PC-9 (cell line): ENCODE results near the gene AQP1. TPM values are rescaled to one million over a fixed set of nuclear protein-coding genes. Genes with fewer than 3 reads are reported as not detected.

Source experiments
- BruUV-seq: library from RNA; stranded (reverse); fragments of 400-500 nt; replicated peaks from 2 replicates; lab custom pipeline; 2021; lab: Mats Ljungman, UMichigan
- CTCF ChIA-PET: fragments of 300-600 bp; sonication (Branson Sonifier 250); formaldehyde crosslinking; loops from one replicate; lab custom pipeline; 2022; ENCODE audit warnings: antibody characterized with exemption; lab: Charles Lee
- POLR2A ChIA-PET: fragments of 300-600 bp; sonication (Branson Sonifier 250); formaldehyde crosslinking; loops from one replicate; lab custom pipeline; 2022; ENCODE audit warnings: antibody characterized with exemption; ENCODE audit not compliant: unreplicated experiment; lab: Charles Lee
- DNase-seq, 2 experiments: peaks; one replicate each; pipeline versions ENCODE4 v3.0.0 to v3.0.0-alpha.2; 2015 to 2022; ENCODE audit warnings: mixed read lengths in 1 of 2
- H2AFZ ChIP-seq: fragments of 200-600 bp; sonication (generic); 2 replicates; pipeline ENCODE4 v1.8.1; 2017; ENCODE audit warnings: antibody characterized with exemption
- H3F3A ChIP-seq: fragments of 200-600 bp; sonication (generic); 2 replicates; pipeline ENCODE4 v1.8.1; 2017; ENCODE audit warnings: antibody characterized with exemption, mild to moderate bottlenecking, low read depth; ENCODE audit not compliant: insufficient read depth
- H3K27ac ChIP-seq: fragments of 200-600 bp; sonication (generic); 2 replicates; pipeline ENCODE4 v1.6.1; 2016; ENCODE audit warnings: mixed run types
- H3K27me3 ChIP-seq: fragments of 200-600 bp; sonication (generic); 2 replicates; pipeline ENCODE4 v1.6.1; 2016; ENCODE audit warnings: low read depth, mixed run types; ENCODE audit not compliant: insufficient read depth
- H3K36me3 ChIP-seq: fragments of 200-600 bp; sonication (generic); 2 replicates; pipeline ENCODE4 v1.6.1; 2016; ENCODE audit warnings: low read depth, mixed run types
- H3K4me1 ChIP-seq: fragments of 200-600 bp; sonication (generic); replicated peaks from 2 replicates; pipeline ENCODE4 v1.6.1; 2016; ENCODE audit warnings: mixed run types; ENCODE audit not compliant: insufficient read depth
- H3K4me2 ChIP-seq: fragments of 200-600 bp; sonication (generic); 2 replicates; pipeline ENCODE4 v1.6.1; 2017; ENCODE audit warnings: mixed run types
- H3K4me3 ChIP-seq: fragments of 200-600 bp; sonication (generic); 2 replicates; pipeline ENCODE4 v1.6.1; 2016; ENCODE audit warnings: mixed run types
- H3K79me2 ChIP-seq: fragments of 200-600 bp; sonication (generic); 2 replicates; pipeline ENCODE4 v1.6.1; 2017; ENCODE audit warnings: low read depth, mixed run types
- H3K9me2 ChIP-seq: fragments of 200-600 bp; sonication (generic); 2 replicates; pipeline ENCODE4 v1.8.1; 2017; ENCODE audit warnings: mild to moderate bottlenecking; ENCODE audit not compliant: insufficient read depth
- H3K9me3 ChIP-seq: fragments of 200-600 bp; sonication (generic); 2 replicates; pipeline ENCODE4 v1.8.1; 2016; ENCODE audit warnings: low read depth; ENCODE audit not compliant: insufficient read depth
- H4K20me1 ChIP-seq: fragments of 200-600 bp; sonication (generic); 2 replicates; pipeline ENCODE4 v1.8.1; 2017; ENCODE audit not compliant: insufficient read depth
- CTCF ChIP-seq: fragments of 200-600 bp; sonication (generic); conservative IDR thresholded peaks from 2 replicates; pipeline ENCODE4 v1.6.1; 2017; ENCODE audit warnings: mixed run types, antibody characterized with exemption, mild to moderate bottlenecking, moderate library complexity
- EZH2 ChIP-seq: fragments of 200-600 bp; sonication (generic); IDR thresholded peaks from 2 replicates; pipeline ENCODE4 v1.8.0; 2017; ENCODE audit warnings: antibody characterized with exemption, low read depth
- intact Hi-C: fragments of 100-400 bp; cut with micrococcal nuclease; formaldehyde crosslinking; loops from one replicate; pipeline ENCODE4 v1.10.0; 2022; ENCODE audit not compliant: unreplicated experiment
- total RNA-seq: library from RNA; stranded (reverse); gene quantifications from 2 replicates; pipeline ENCODE4 v1.2.3, GENCODE V29; 2021

Gene AQP1
- total RNA-seq, 1 experiment from 2014 or later = 4.0 TPM

GRCh38 chr7:30893357-30893756 lies 18.3 kb upstream of the AQP1 start:
- peaks cover 21% of the 10 kb centered on the region for H3K4me1 ChIP-seq
- no peak for TF ChIP-seq EZH2
- no peak for TF ChIP-seq CTCF
- H3K27ac ChIP-seq = no peak overlapping the region
- CTCF ChIA-PET = no interaction called here
- H3K36me3 ChIP-seq = no peaks in the 10 kb centered on the region
- DNase-seq = no peak
- no peaks in the 10 kb centered on the region for H3F3A ChIP-seq
- BruUV-seq = no TSS peak
- POLR2A ChIA-PET = no interaction called here
- no peaks in the 10 kb centered on the region for H3K9me2 ChIP-seq
- H4K20me1 ChIP-seq = no peaks in the 10 kb centered on the region
- H2AFZ ChIP-seq = no peak overlapping the region
- H3K27me3 ChIP-seq = no peaks in the 10 kb centered on the region
- no peak overlapping the region for H3K4me3 ChIP-seq
- H3K9me3 ChIP-seq = no peaks in the 10 kb centered on the region
- intact Hi-C loops = no loop called here
- H3K79me2 ChIP-seq = no peaks in the 10 kb centered on the region
- H3K4me2 ChIP-seq = no peak overlapping the region

- CTCF ChIA-PET = no interaction called here
- H3K79me2 ChIP-seq = no peaks in the 10 kb centered on the region
- DNase-seq = no peak
- no peaks in the 10 kb centered on the region for H3K9me3 ChIP-seq
- no peak overlapping the region for H3K4me3 ChIP-seq
- H3F3A ChIP-seq = no peaks in the 10 kb centered on the region
- no peaks in the 10 kb centered on the region for H3K27me3 ChIP-seq
- H3K36me3 ChIP-seq = no peaks in the 10 kb centered on the region
- no TSS peak for BruUV-seq
- POLR2A ChIA-PET = no interaction called here
- H3K27ac ChIP-seq = no peak overlapping the region
- no peak overlapping the region for H3K4me2 ChIP-seq
- no peak overlapping the region for H2AFZ ChIP-seq
- H3K4me1 ChIP-seq = peaks cover 18% of the 10 kb centered on the region
- intact Hi-C loops = no loop called here
- H4K20me1 ChIP-seq = no peaks in the 10 kb centered on the region
- TF ChIP-seq CTCF (no peak), EZH2 (no peak)
- no peaks in the 10 kb centered on the region for H3K9me2 ChIP-seq
Observed at GRCh38 chr7:30894009-30894408, 17.6 kb upstream of the AQP1 start.

GRCh38 chr7:30894866-30895605 lies 16.6 kb upstream of the AQP1 start:
- TF ChIP-seq EZH2 (no peak), CTCF (no peak; the same call in 1 of the 2 replicates)
- H3K4me2 ChIP-seq = no peak overlapping the region
- no peaks in the 10 kb centered on the region for H3K27me3 ChIP-seq
- no peak for DNase-seq
- ChIA-PET CTCF (no interaction called here), POLR2A (no interaction called here)
- no peaks in the 10 kb centered on the region for H4K20me1 ChIP-seq
- no peak overlapping the region for H3K4me3 ChIP-seq
- H3K27ac ChIP-seq = no peak overlapping the region
- H3K4me1 ChIP-seq = peaks cover 18% of the 10 kb centered on the region
- H3K36me3 ChIP-seq = no peaks in the 10 kb centered on the region
- intact Hi-C loops = no loop called here
- no peaks in the 10 kb centered on the region for H3F3A ChIP-seq
- no peaks in the 10 kb centered on the region for H3K9me3 ChIP-seq
- H2AFZ ChIP-seq = no peak overlapping the region
- H3K79me2 ChIP-seq = no peaks in the 10 kb centered on the region
- no TSS peak for BruUV-seq
- no peaks in the 10 kb centered on the region for H3K9me2 ChIP-seq
